ENCODE data around the gene SAMD11.

DNA sequence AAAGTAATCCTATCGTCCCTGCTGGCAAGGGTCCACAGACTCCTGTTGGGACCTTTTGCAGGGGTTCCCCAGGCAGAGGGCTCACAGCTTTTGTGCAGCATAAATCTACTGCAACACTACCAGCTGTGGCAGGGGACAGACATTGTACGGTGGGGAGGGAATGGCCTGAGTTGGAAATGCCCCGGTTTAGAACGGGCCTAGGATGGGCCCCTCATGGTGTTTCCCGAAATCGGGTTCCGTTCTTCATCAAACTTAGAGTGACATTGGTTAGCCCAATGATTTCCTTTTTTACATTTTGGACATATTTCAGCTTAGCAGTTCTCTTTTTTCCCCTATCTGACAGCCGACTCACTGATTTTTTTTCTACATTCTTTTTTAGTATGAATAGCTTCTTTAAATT is 26.5 kb upstream of the SAMD11 start:
- TF ChIP-seq SMC3 (IDR thresholded peaks at IDR 0.05; ENCODE audit: borderline replicate concordance, low read length), result no peak
- TF ChIP-seq POLR2AphosphoS5 (IDR thresholded peaks at IDR 0.05; ENCODE audit: low read length), result no peak
- TF ChIP-seq EZH2 (IDR thresholded peaks at IDR 0.05; ENCODE audit: borderline replicate concordance, control insufficient read depth, low read depth, low read length), result no peak
- TF ChIP-seq JUND (IDR thresholded peaks at IDR 0.05; ENCODE audit: low read depth, low read length), result no peak
- no peak for TF ChIP-seq YY1 (IDR thresholded peaks at IDR 0.05; ENCODE audit: low read depth, low read length)
- TF ChIP-seq EED (IDR thresholded peaks at IDR 0.05; ENCODE audit: low read depth), result no peak
- TF ChIP-seq, protein P1, sequence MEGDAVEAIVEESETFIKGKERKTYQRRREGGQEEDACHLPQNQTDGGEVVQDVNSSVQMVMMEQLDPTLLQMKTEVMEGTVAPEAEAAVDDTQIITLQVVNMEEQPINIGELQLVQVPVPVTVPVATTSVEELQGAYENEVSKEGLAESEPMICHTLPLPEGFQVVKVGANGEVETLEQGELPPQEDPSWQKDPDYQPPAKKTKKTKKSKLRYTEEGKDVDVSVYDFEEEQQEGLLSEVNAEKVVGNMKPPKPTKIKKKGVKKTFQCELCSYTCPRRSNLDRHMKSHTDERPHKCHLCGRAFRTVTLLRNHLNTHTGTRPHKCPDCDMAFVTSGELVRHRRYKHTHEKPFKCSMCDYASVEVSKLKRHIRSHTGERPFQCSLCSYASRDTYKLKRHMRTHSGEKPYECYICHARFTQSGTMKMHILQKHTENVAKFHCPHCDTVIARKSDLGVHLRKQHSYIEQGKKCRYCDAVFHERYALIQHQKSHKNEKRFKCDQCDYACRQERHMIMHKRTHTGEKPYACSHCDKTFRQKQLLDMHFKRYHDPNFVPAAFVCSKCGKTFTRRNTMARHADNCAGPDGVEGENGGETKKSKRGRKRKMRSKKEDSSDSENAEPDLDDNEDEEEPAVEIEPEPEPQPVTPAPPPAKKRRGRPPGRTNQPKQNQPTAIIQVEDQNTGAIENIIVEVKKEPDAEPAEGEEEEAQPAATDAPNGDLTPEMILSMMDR (IDR thresholded peaks at IDR 0.05 in 2 of 3, conservative IDR thresholded peaks at IDR 0.05 in 1 of 3; ENCODE audit: control insufficient read depth in 2 of 3, extremely low read depth in 1 of 3, insufficient read depth in 1 of 3, low read depth in 3 of 3, low read length in 3 of 3), result no peak
- TF ChIP-seq DPF2 (IDR thresholded peaks at IDR 0.05), result no peak
- no peak for TF ChIP-seq MYC (IDR thresholded peaks at IDR 0.05; ENCODE audit: insufficient read depth, insufficient read length, insufficient replicate concordance, low read length, severe bottlenecking)
- no peak for TF ChIP-seq NFIC (IDR thresholded peaks at IDR 0.05; ENCODE audit: low read depth, low read length)
- TF ChIP-seq ZNF274 (IDR thresholded peaks at IDR 0.05; ENCODE audit: insufficient read depth, insufficient read length), result no peak
- TF ChIP-seq RFX5 (IDR thresholded peaks at IDR 0.05; ENCODE audit: low read depth, low read length), result no peak
- no peak for TF ChIP-seq CHD1 (IDR thresholded peaks at IDR 0.05; ENCODE audit: low read depth, low read length)
